GM21825 (cell line): ENCODE measurements around the gene MAGEA12.
"Not testable (repeated sequence)": the region's sequence is repeated elsewhere in the genome, so short reads cannot be mapped to it uniquely, and the experiment has no call there.

ENCODE experiments used
- ATAC-seq: cut with Tn5 transposase; IDR thresholded peaks from one replicate; pipeline ENCODE4 v1.9.1; 2021; ENCODE audit warnings: mild to moderate bottlenecking, moderate library complexity; ENCODE audit not compliant: unreplicated experiment

Gene MAGEA12

DNA sequence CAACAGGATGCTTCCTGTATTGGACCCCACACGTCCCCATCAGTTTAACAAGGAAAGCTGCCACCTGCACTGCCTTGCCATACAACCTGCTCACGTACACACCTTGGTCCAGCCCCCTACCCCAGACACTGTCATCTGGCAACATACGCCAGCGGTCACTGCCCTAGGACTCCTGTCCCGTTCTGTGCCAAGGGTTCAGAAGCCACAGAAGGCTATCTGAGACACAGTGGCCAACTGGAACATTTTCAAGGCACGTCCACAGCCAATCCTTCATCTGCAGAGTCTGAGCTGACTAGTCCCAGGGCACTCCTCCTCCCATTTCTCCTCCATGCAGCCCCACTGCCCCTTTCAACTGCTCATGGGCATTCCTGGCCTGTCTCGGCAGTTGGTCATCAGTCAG lies 28.0 kb downstream of the MAGEA12 start:
- not testable (repeated sequence) for ATAC-seq

DNA sequence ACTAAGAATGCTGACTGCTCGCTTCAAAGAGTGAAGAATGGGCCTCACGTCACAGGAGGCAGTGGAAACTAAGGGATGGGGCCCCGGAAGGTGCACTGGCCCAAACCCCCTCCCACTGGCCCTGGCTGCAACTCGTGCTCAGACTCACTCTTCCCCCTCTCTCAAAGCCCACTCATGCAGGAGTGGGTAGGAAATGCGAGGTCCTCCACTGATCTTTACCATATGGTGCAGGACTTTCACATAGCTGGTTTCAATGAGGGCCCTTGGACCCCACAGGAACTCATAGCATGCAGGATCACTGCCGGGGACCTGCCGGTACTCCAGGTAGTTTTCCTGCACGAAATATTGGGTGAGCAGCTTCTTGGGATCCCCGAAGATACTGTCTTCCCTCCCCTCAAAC lies 33.0 kb downstream of the MAGEA12 start:
- ATAC-seq, result not testable (repeated sequence)

DNA sequence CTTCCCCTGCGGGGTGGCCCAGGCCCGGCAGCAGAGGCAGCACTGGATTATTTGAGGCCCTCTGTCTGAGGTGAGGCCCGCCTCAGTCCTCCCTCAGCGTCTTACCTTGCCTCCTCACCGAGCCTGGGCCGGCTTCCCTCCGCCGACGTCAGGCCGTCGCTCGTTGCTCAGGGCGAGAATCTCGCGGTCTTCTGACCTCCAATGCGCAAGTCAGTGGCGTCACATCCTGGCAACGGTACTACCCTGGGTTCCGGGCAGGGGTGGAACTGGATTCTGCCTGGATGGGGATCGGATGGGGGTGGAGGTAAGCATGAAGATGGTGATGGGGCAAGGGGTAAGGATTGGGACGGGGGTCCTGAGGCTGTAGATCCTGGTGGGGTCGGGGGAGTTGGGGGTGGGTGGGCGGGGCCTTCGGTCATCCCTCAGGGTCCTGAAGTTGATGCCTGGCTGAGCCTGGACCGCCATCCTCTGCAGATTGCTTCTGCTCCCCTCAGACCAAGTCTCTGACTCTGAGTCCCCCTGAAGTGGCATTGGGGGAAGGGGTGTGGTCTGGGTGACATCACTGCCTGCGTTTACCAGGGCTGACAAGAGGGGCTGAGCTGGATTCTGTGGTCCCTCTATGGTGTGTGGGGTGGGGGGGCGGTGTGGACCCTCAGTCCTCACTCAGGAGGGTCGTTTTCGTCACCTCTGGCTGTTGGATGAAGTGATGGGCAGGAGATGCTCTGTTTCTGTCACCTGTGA lies 36.2 kb downstream of the MAGEA12 start, which contains the start of gene MAGEA6:
Gene MAGEA6, minus strand, starts transcription at position 141 of the 741 bp plus-strand sequence. CDS start 2,039 bp downstream, outside the sequence.
- ATAC-seq, result not testable (repeated sequence)

DNA sequence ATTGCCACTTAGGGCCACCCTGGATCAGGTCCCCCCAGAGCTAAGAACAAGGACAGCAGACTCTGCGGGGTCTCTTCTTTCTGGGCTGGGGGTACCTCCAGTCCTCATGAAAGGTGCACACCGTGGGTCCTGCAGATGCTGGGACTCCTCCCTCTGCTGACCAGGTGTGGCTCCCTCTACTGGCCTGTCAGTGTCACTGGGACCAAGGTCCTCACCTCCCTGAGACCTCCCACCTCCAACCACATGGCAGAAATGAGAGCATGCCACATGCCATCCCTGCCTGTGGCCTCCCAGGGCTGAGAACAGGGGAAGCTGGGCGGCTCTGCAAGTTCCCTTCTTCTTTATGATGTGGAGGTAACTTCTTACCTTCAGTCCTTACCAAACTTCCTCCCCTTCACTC lies 53.5 kb downstream of the MAGEA12 start:
- ATAC-seq, result peak; percentile 57
